Thyroid gland (tissue), 4 donors: Measurements from ENCODE around the gene KIF23.

Source experiments
- CTCF ChIP-seq, 6 experiments: fragments of 200-600 bp in 3 of 6; fragments of 450-650 bp in 3 of 6; sonication (generic) in 3 of 6; IDR thresholded peaks; one replicate each; pipeline ENCODE4 v1.5.1; 2016 to 2019; ENCODE audit warnings: antibody characterized with exemption in 6 of 6, mild to moderate bottlenecking in 2 of 6, inconsistent platforms in 1 of 6, moderate library complexity in 1 of 6
- POLR2A ChIP-seq, 2 donors: fragments of 450-650 bp; IDR thresholded peaks; one replicate each; pipeline ENCODE4 v1.6.1; 2017; ENCODE audit warnings: antibody characterized with exemption in 2 of 2, mild to moderate bottlenecking in 2 of 2, moderate library complexity in 1 of 2

- TF ChIP-seq CTCF (IDR thresholded peaks at IDR 0.05) (no peak), POLR2A (IDR thresholded peaks at IDR 0.05) (no peak)
These were observed 51.1 kb downstream of the KIF23 start for GRCh38 chr15:69465253-69465652.
